NCI-H1105 treated with DMSO at 0.1 percent for 48 hours (cell line): ENCODE measurements around the gene MAP3K1.

Experiments used
- DNase-seq: peaks from one replicate; lab custom pipeline; 2025; lab: John Stamatoyannopoulos, UW

MAP3K1 gene

GRCh38 chr5:56849671-56850070 lies 34.3 kb downstream of the MAP3K1 start:
- no peak for DNase-seq

- DNase-seq: no peak
Measured at GRCh38 chr5:56850423-56850822, 35.1 kb downstream of the MAP3K1 start.

GRCh38 chr5:56851258-56851941 lies 36.1 kb downstream of the MAP3K1 start:
- DNase-seq: no peak

- no peak for DNase-seq
Measured at GRCh38 chr5:56852228-56853000, 37.1 kb downstream of the MAP3K1 start.

- no peak for DNase-seq
Measured at GRCh38 chr5:56853698-56854097, 38.3 kb downstream of the MAP3K1 start.

- DNase-seq: no peak
Measured at GRCh38 chr5:56854920-56855319, 39.6 kb downstream of the MAP3K1 start.

GRCh38 chr5:56856541-56857178 lies 41.3 kb downstream of the MAP3K1 start:
- no peak for DNase-seq

- no peak for DNase-seq
Measured at GRCh38 chr5:56858777-56859442, 43.6 kb downstream of the MAP3K1 start.

GRCh38 chr5:56861893-56862485 lies 46.6 kb downstream of the MAP3K1 start:
- DNase-seq: peak; percentile 25

- DNase-seq: no peak
Measured at GRCh38 chr5:56862909-56863308, 47.6 kb downstream of the MAP3K1 start.

GRCh38 chr5:56871777-56872176 lies 56.4 kb downstream of the MAP3K1 start:
- DNase-seq: no peak

GRCh38 chr5:56873056-56873455 lies 57.7 kb downstream of the MAP3K1 start:
- DNase-seq: no peak

GRCh38 chr5:56876327-56876726 lies 61.0 kb downstream of the MAP3K1 start:
- DNase-seq: no peak

- no peak for DNase-seq
Measured at GRCh38 chr5:56881571-56881970, 66.2 kb downstream of the MAP3K1 start.

- no peak for DNase-seq
Measured at GRCh38 chr5:56893251-56893951, 78.1 kb downstream of the MAP3K1 start.

- DNase-seq: no peak
Measured at GRCh38 chr5:56896763-56897162, 81.4 kb downstream of the MAP3K1 start.

- no peak for DNase-seq
Measured at GRCh38 chr5:56898213-56898612, 82.9 kb downstream of the MAP3K1 start.

- no peak for DNase-seq
Measured at GRCh38 chr5:56900395-56900794, 85.0 kb downstream of the MAP3K1 start.

- DNase-seq: peak; percentile 42
Measured at GRCh38 chr5:56900858-56901578, 85.7 kb downstream of the MAP3K1 start.

GRCh38 chr5:56908942-56909293 lies 93.6 kb downstream of the MAP3K1 start:
- peak; percentile 47 for DNase-seq
